Measurements from ENCODE around the gene ARL2BP. TPM values are rescaled to one million over a fixed set of nuclear protein-coding genes. Genes with fewer than 3 reads are reported as not detected.
A peak's percentile ranks its signal among the peaks of the same experiment; 100 is the strongest.

The ARL2BP gene
- polyA plus RNA-seq, 3 donors = 35.4 to 84.6 (median 84.0) TPM

- H3K4me1 Mint-ChIP-seq = peaks cover 40% of the 10 kb centered on the region
- DNase-seq = no peak
- no peak overlapping the region for H3K27ac ChIP-seq (ENCODE audit: low read depth in 1 of 2, low read length in 2 of 2)
- WGBS (ENCODE audit: insufficient coverage) = 97% methylated on average over 2 of the region's 3 CpGs
- H3K27me3 Mint-ChIP-seq (ENCODE audit: low read depth in 3 of 3) = peaks cover 46 to 62% (median 58%) of the 10 kb centered on the region in 3 donors
- H3K4me3 Mint-ChIP-seq = peak overlapping the region in 1 of 2 donors; percentile 55
- H3K9ac ChIP-seq (ENCODE audit: insufficient read depth, low read length, poor library complexity, severe bottlenecking) = no peak overlapping the region
- no peak for TF ChIP-seq CTCF (IDR thresholded peaks at IDR 0.05)
- H3K36me3 Mint-ChIP-seq = peaks cover 3 to 4% of the 10 kb centered on the region in 2 donors
- peaks cover 18 to 48% of the 10 kb centered on the region in 2 donors for H3K27me3 ChIP-seq (ENCODE audit: control insufficient read depth in 2 of 2, insufficient read depth in 2 of 2, low read length in 2 of 2)
- no peaks in the 10 kb centered on the region for H3K36me3 ChIP-seq (replicated peaks in 1 of 2; ENCODE audit: control insufficient read depth in 1 of 2, insufficient read depth in 2 of 2, low read length in 2 of 2)
- H3K27ac Mint-ChIP-seq = no peak overlapping the region
- intact Hi-C loops (cut with micrococcal nuclease) = loop anchor here in 1 of 2 donors (5.0 kb wide), 1 partner anchor 34 kb away; the partner anchor contains the start of gene ARL2BP
- no peaks in the 10 kb centered on the region for H4K20me1 ChIP-seq (ENCODE audit: insufficient read depth, low read length)
- H3K9me3 ChIP-seq (replicated peaks in 1 of 2; ENCODE audit: control insufficient read depth in 1 of 2, insufficient read depth in 1 of 2, low read length in 2 of 2) = peaks cover 0 to 4% of the 10 kb centered on the region in 2 donors
- no peak overlapping the region for H2AFZ ChIP-seq (ENCODE audit: insufficient read depth, low read depth, low read length, poor library complexity, severe bottlenecking)
- H3K4me3 ChIP-seq (replicated peaks in 1 of 3; ENCODE audit: low read depth in 2 of 3, low read length in 3 of 3) = no peak overlapping the region
- H3K79me2 ChIP-seq (ENCODE audit: insufficient read depth, low read length) = no peaks in the 10 kb centered on the region
- no peak overlapping the region for H3K4me2 ChIP-seq (replicated peaks; ENCODE audit: extremely low read depth, low read length, poor library complexity, severe bottlenecking)
- H3K4me1 ChIP-seq (ENCODE audit: control insufficient read depth in 1 of 2, insufficient read depth in 2 of 2, low read length in 2 of 2) = peaks cover 29 to 44% of the 10 kb centered on the region in 2 donors
- peaks cover 0 to 19% (median 4%) of the 10 kb centered on the region in 7 donors for H3K9me3 Mint-ChIP-seq
Measured at GRCh38 chr16:57281791-57282190, 36.7 kb downstream of the ARL2BP start.

DNA sequence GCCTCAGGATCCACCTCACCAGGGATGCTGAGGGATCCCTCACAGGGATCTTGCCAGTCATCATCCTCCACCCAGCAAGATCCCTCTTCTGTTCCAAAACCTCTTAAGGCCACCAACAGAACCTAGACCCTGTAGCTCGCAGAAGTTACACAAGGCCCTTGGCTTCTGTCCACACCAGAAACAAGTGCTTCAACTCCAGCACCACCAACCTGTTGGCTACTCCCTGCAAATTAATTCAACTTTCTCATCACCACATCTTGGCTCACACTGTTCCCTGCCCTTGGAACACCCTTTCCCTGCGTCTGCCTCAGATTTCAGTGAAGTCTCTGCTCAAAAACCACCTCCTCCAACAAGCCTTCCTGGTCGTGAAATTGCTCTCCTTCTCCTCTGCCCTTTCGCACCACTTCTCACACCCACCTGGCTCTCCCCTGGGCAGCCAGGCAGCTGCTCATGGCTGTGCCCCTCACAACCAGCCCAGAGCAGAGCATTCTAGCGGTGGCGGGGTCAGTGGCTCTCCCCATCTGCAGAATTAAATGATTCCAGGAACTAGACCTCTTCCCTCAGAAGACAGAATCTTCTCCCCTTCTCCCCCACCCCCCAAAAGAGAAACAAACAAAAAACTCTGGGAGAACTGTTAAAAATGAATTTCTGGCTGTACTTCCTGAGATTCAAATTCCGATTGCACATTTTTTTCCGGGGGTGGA is 37.6 kb downstream of the ARL2BP start:
- Histone ChIP-seq H2AFZ (ENCODE audit: insufficient read depth, low read depth, low read length, poor library complexity, severe bottlenecking) (no peak overlapping the region), H3K9me3 (replicated peaks in 1 of 2; ENCODE audit: control insufficient read depth in 1 of 2, insufficient read depth in 1 of 2, low read length in 2 of 2) (peaks cover 0 to 4% of the 10 kb centered on the region in 2 donors), H3K4me3 (replicated peaks in 1 of 3; ENCODE audit: low read depth in 2 of 3, low read length in 3 of 3) (no peak overlapping the region), H3K79me2 (ENCODE audit: insufficient read depth, low read length) (no peaks in the 10 kb centered on the region), H3K4me1 (ENCODE audit: control insufficient read depth in 1 of 2, insufficient read depth in 2 of 2, low read length in 2 of 2) (peaks cover 20 to 35% of the 10 kb centered on the region in 2 donors), H3K27ac (ENCODE audit: low read depth in 1 of 2, low read length in 2 of 2) (no peak overlapping the region), H4K20me1 (ENCODE audit: insufficient read depth, low read length) (no peaks in the 10 kb centered on the region), H3K4me2 (replicated peaks; ENCODE audit: extremely low read depth, low read length, poor library complexity, severe bottlenecking) (no peak overlapping the region), H3K27me3 (ENCODE audit: control insufficient read depth in 2 of 2, insufficient read depth in 2 of 2, low read length in 2 of 2) (peaks cover 18 to 51% of the 10 kb centered on the region in 2 donors), H3K36me3 (replicated peaks in 1 of 2; ENCODE audit: control insufficient read depth in 1 of 2, insufficient read depth in 2 of 2, low read length in 2 of 2) (no peaks in the 10 kb centered on the region), H3K9ac (ENCODE audit: insufficient read depth, low read length, poor library complexity, severe bottlenecking) (no peak overlapping the region)
- 88% methylated on average over 8 of the region's 8 CpGs for WGBS (ENCODE audit: insufficient coverage)
- H3K27me3 Mint-ChIP-seq (ENCODE audit: low read depth in 3 of 3) = peaks cover 49 to 64% (median 58%) of the 10 kb centered on the region in 3 donors
- peaks cover 31% of the 10 kb centered on the region for H3K4me1 Mint-ChIP-seq
- DNase-seq = no peak
- H3K4me3 Mint-ChIP-seq = peak overlapping the region in 1 of 2 donors; percentile 55
- H3K9me3 Mint-ChIP-seq = peaks cover 0 to 19% (median 4%) of the 10 kb centered on the region in 7 donors
- H3K36me3 Mint-ChIP-seq = peaks cover 3 to 4% of the 10 kb centered on the region in 2 donors
- intact Hi-C loops (cut with micrococcal nuclease) = loop anchor here in 1 of 2 donors (5.0 kb wide), 1 partner anchor 35 kb away; the partner anchor contains the start of gene ARL2BP
- TF ChIP-seq CTCF (IDR thresholded peaks at IDR 0.05) = no peak
- no peak overlapping the region for H3K27ac Mint-ChIP-seq

Data from CD14-positive monocyte (primary cell).